SHP77 (cell line): Measurements from ENCODE around the gene MTRR.
A peak's percentile ranks its signal among the peaks of the same experiment; 100 is the strongest.

Source experiments
- DNase-seq, 2 experiments: peaks; one replicate each; lab custom pipeline; 2025; lab: John Stamatoyannopoulos, UW

The MTRR gene

GRCh38 chr5:7868773-7869473 lies at the start of gene MTRR, which contains the start of gene FASTKD3:
Gene MTRR (plus strand): TSS chr5:7869148. CDS start chr5:7870795, 1,647 bp downstream.
Gene FASTKD3 (minus strand): TSS chr5:7869031. CDS start chr5:7868083, 948 bp downstream.
- DNase-seq, result peak; percentile 94 to 97

- DNase-seq, result no peak
Measured at GRCh38 chr5:7822449-7822848, 46.5 kb upstream of the MTRR start.

GRCh38 chr5:7823594-7823993 lies 45.4 kb upstream of the MTRR start:
- no peak for DNase-seq

GRCh38 chr5:7824995-7825394 lies 44.0 kb upstream of the MTRR start:
- no peak for DNase-seq

- no peak for DNase-seq
Measured at GRCh38 chr5:7825630-7826029, 43.3 kb upstream of the MTRR start.

- no peak for DNase-seq
Measured at GRCh38 chr5:7827610-7828009, 41.3 kb upstream of the MTRR start.

GRCh38 chr5:7828269-7828668 lies 40.7 kb upstream of the MTRR start:
- peak in 1 of 2 experiments; percentile 15 for DNase-seq

GRCh38 chr5:7834982-7835381 lies 34.0 kb upstream of the MTRR start:
- DNase-seq, result no peak

- no peak for DNase-seq
Measured at GRCh38 chr5:7837403-7837802, 31.5 kb upstream of the MTRR start.

- no peak for DNase-seq
Measured at GRCh38 chr5:7842531-7842930, 26.4 kb upstream of the MTRR start.

GRCh38 chr5:7844901-7845300 lies 24.0 kb upstream of the MTRR start:
- no peak for DNase-seq

GRCh38 chr5:7845557-7845956 lies 23.4 kb upstream of the MTRR start:
- DNase-seq, result no peak

GRCh38 chr5:7846327-7846726 lies 22.6 kb upstream of the MTRR start:
- DNase-seq, result no peak

- DNase-seq, result no peak
Measured at GRCh38 chr5:7848296-7848695, 20.7 kb upstream of the MTRR start.

GRCh38 chr5:7849681-7850394 lies 19.1 kb upstream of the MTRR start:
- DNase-seq, result no peak

- no peak for DNase-seq
Measured at GRCh38 chr5:7850395-7851239, 18.3 kb upstream of the MTRR start, which contains the start of gene CFAP90. Gene CFAP90 (minus strand): TSS chr5:7851133. CDS start chr5:7851021, 112 bp downstream.

- DNase-seq, result no peak
Measured at GRCh38 chr5:7851240-7851592, 17.7 kb upstream of the MTRR start.

- DNase-seq, result no peak
Measured at GRCh38 chr5:7851617-7852289, 17.2 kb upstream of the MTRR start.

GRCh38 chr5:7852542-7852941 lies 16.4 kb upstream of the MTRR start:
- DNase-seq, result no peak

- no peak for DNase-seq
Measured at GRCh38 chr5:7852988-7853387, 16.0 kb upstream of the MTRR start.

GRCh38 chr5:7855611-7856010 lies 13.3 kb upstream of the MTRR start:
- no peak for DNase-seq

- peak; percentile 63 to 67 for DNase-seq
Measured at GRCh38 chr5:7856855-7857254, 12.1 kb upstream of the MTRR start.
